Lung (tissue), 12 donors: ENCODE results near the gene AIMP1. TPM values are rescaled to one million over a fixed set of nuclear protein-coding genes. Genes with fewer than 3 reads are reported as not detected.

Source experiments
- ATAC-seq: fragments of 200-7000 bp; cut with Tn5 transposase; one replicate; pipeline ENCODE4 v1.9.1; 2020; ENCODE audit warnings: moderate number of reproducible peaks; ENCODE audit not compliant: insufficient read depth, low FRiP score
- DNase-seq, 3 donors: peaks; one replicate each; pipeline ENCODE4 v3.0.0-alpha.2; 2013 to 2017
- H3K27ac ChIP-seq, 2 donors: one replicate each; pipeline ENCODE4 v1.5.1; 2013; ENCODE audit warnings: mild to moderate bottlenecking in 2 of 2, moderate library complexity in 2 of 2, control low read depth in 1 of 2, inconsistent platforms in 1 of 2, low read depth in 1 of 2, low read length in 1 of 2
- H3K27me3 ChIP-seq, 3 donors: one replicate each; pipeline ENCODE4 v1.5.1; 2013; ENCODE audit warnings: low read length in 2 of 3; ENCODE audit not compliant: control insufficient read depth in 3 of 3, insufficient read depth in 3 of 3
- H3K36me3 ChIP-seq, 4 donors: one replicate each; pipeline ENCODE4 v1.5.1; 2013; ENCODE audit warnings: low read length in 4 of 4, mild to moderate bottlenecking in 1 of 4, moderate library complexity in 1 of 4; ENCODE audit not compliant: control insufficient read depth in 4 of 4, insufficient read depth in 4 of 4
- H3K4me1 ChIP-seq, 5 donors: one replicate each; pipeline ENCODE4 v1.5.1; 2013; ENCODE audit warnings: low read length in 5 of 5, mild to moderate bottlenecking in 2 of 5, moderate library complexity in 1 of 5; ENCODE audit not compliant: control insufficient read depth in 5 of 5, insufficient read depth in 5 of 5
- H3K4me3 ChIP-seq: one replicate; pipeline ENCODE4 v1.5.1; 2013; ENCODE audit warnings: mild to moderate bottlenecking, control low read depth, moderate library complexity
- H3K9ac ChIP-seq, 2 donors: one replicate each; pipeline ENCODE4 v1.5.1; 2013; ENCODE audit warnings: low read length in 2 of 2, control low read depth in 1 of 2; ENCODE audit not compliant: insufficient read depth in 1 of 2
- H3K9me3 ChIP-seq, 4 donors: one replicate each; pipeline ENCODE4 v1.5.1; 2013; ENCODE audit warnings: low read length in 3 of 4, mild to moderate bottlenecking in 1 of 4, moderate library complexity in 1 of 4; ENCODE audit not compliant: control insufficient read depth in 4 of 4, insufficient read depth in 3 of 4
- WGBS, 2 donors: extraction: QIAGEN DNeasy Blood & Tissue Kit; methylation state at CpG; one replicate each; pipeline ENCODE4 v1.1.7; 2013; 5-methylcytosine and 5-hydroxymethylcytosine counted together
- polyA plus RNA-seq, 2 donors: library from polyadenylated mRNA; stranded (reverse); fragments of 200-250 nt; gene quantifications; one replicate each; pipeline ENCODE4 v1.2.1, GENCODE V29; 2013
- total RNA-seq, 2 donors: library from RNA; depleted of rRNA in 1 of 2; stranded (reverse); fragments of >200 nt in 1 of 2; gene quantifications; one replicate each; pipeline ENCODE4 v1.2.1, GENCODE V29; 2014 to 2021
- TF ChIP-seq, protein P1 (sequence below): IDR thresholded peaks from 2 replicates; pipeline ENCODE4 v1.5.1; 2012; ENCODE audit warnings: mild to moderate bottlenecking; ENCODE audit errors: control extremely low read depth, extremely low read depth
- donor health status: control.
- donor health status: control.
- donor health status: Bipolar disorder and iron deficiency.
- donor health status: healthy.
- donor health status: DM: yes; HTN: yes; CAD: no.

The AIMP1 gene
- total and polyA plus RNA-seq, 4 donors, result 28.7 to 40.7 (median 30.1) TPM

DNA sequence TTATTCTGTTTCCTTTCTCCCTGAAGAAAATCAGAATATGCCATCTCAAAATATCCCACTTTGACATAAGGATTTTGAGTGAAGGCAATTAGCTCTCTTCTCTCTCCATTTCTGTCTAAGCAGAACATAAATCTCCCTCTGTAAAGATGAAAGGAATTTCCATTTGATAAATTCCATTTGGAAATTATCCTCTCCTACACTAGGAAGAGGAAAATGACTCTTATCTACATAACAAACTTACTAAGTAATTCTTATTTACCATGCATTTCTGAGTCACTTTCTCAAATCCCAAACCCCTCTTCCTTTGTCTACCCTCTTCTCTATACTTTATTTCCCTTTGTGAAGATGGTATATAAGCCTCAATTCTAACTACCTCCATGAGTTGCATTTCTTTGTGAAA lies 11.7 kb upstream of the AIMP1 start:
- H3K9me3 ChIP-seq, result no peaks in the 10 kb centered on the region
- no peak overlapping the region for H3K9ac ChIP-seq
- H3K27ac ChIP-seq, result no peak overlapping the region
- H3K36me3 ChIP-seq, result peaks cover 0 to 15% (median 3%) of the 10 kb centered on the region in 4 donors
- no peaks in the 10 kb centered on the region for H3K27me3 ChIP-seq
- ATAC-seq, result no peak
- TF ChIP-seq, protein P1, sequence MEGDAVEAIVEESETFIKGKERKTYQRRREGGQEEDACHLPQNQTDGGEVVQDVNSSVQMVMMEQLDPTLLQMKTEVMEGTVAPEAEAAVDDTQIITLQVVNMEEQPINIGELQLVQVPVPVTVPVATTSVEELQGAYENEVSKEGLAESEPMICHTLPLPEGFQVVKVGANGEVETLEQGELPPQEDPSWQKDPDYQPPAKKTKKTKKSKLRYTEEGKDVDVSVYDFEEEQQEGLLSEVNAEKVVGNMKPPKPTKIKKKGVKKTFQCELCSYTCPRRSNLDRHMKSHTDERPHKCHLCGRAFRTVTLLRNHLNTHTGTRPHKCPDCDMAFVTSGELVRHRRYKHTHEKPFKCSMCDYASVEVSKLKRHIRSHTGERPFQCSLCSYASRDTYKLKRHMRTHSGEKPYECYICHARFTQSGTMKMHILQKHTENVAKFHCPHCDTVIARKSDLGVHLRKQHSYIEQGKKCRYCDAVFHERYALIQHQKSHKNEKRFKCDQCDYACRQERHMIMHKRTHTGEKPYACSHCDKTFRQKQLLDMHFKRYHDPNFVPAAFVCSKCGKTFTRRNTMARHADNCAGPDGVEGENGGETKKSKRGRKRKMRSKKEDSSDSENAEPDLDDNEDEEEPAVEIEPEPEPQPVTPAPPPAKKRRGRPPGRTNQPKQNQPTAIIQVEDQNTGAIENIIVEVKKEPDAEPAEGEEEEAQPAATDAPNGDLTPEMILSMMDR, result no peak
- DNase-seq, result no peak
- no peak overlapping the region for H3K4me3 ChIP-seq
- no peaks in the 10 kb centered on the region for H3K4me1 ChIP-seq

GRCh38 chr4:106305435-106306055 lies 10.8 kb upstream of the AIMP1 start:
- Histone ChIP-seq H3K27ac (no peak overlapping the region), H3K36me3 (peaks cover 0 to 13% (median 2%) of the 10 kb centered on the region in 4 donors), H3K9me3 (no peaks in the 10 kb centered on the region), H3K27me3 (no peaks in the 10 kb centered on the region), H3K4me3 (no peak overlapping the region), H3K4me1 (no peaks in the 10 kb centered on the region), H3K9ac (no peak overlapping the region)
- TF ChIP-seq, protein P1, result no peak
- ATAC-seq (no peak), DNase-seq (no peak)
- WGBS, 2 donors, result 95 to 97% methylated on average over 4 of the region's 4 CpGs

DNA sequence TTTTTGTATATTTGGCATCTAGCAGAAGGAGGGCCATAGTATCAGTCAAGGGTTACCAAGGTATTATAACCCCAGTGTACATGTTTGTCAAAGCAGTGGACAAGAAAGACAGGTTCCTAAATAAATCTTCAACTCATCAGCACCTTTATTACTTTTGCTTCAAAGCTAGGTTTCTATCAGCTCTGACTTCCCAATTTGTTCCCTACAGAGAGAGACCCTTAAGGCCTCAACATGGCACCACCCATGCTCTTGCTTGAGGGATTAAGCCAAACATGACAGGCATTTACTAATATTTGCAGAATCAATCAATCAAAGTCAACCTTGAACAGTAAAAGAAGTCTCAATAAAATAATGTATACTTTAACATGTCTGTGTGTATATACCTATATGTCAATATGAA lies 9.8 kb upstream of the AIMP1 start:
- Histone ChIP-seq H3K9ac (no peak overlapping the region), H3K36me3 (peaks cover 0 to 13% (median 2%) of the 10 kb centered on the region in 4 donors), H3K4me1 (no peaks in the 10 kb centered on the region), H3K9me3 (no peaks in the 10 kb centered on the region), H3K27ac (no peak overlapping the region), H3K4me3 (no peak overlapping the region), H3K27me3 (no peaks in the 10 kb centered on the region)
- ATAC-seq, result no peak
- DNase-seq, result no peak
- TF ChIP-seq, protein P1, result no peak

- H3K9me3 ChIP-seq, result no peaks in the 10 kb centered on the region
- H3K9ac ChIP-seq, result no peak overlapping the region
Measured at GRCh38 chr4:106312377-106312776, 4.0 kb upstream of the AIMP1 start.

More at GRCh38 chr4:106312377-106312776, 4.0 kb upstream of the AIMP1 start:
- no peak for DNase-seq
- ATAC-seq, result no peak
- WGBS, 2 donors, result 73 to 96% methylated on average over 1 of the region's 1 CpG
- H3K4me3 ChIP-seq, result no peak overlapping the region
- no peak overlapping the region for H3K27ac ChIP-seq
- H3K36me3 ChIP-seq, result peaks cover 0 to 7% (median 2%) of the 10 kb centered on the region in 4 donors
- TF ChIP-seq, protein P1, result no peak
- H3K27me3 ChIP-seq, result no peaks in the 10 kb centered on the region
- peaks cover 0 to 25% (median 4%) of the 10 kb centered on the region in 5 donors for H3K4me1 ChIP-seq
